HepG2 (cell line): ENCODE data around the gene IRF2. TPM values are rescaled to one million over a fixed set of nuclear protein-coding genes. Genes with fewer than 3 reads are reported as not detected.
A peak's percentile ranks its signal among the peaks of the same experiment; 100 is the strongest.

Experiments
- BHLHE40 ChIP-seq: IDR thresholded peaks from 2 replicates; pipeline ENCODE4 v1.6.1; 2011; ENCODE audit warnings: low read length, improper control_type of control experiment
- DR1 ChIP-seq: sonication (generic); formaldehyde crosslinking; IDR thresholded peaks from 2 replicates; pipeline ENCODE4 v1.8.0; 2021; ENCODE audit warnings: mild to moderate bottlenecking, missing genetic modification reagents, inconsistent platforms
- ETV5 ChIP-seq: IDR thresholded peaks from 2 replicates; pipeline ENCODE4 v1.6.1; 2018; ENCODE audit warnings: missing biosample characterization, missing genetic modification reagents, inconsistent platforms, borderline replicate concordance
- FOXJ3 ChIP-seq: sonication (generic); formaldehyde crosslinking; IDR thresholded peaks from 2 replicates; pipeline ENCODE4 v1.4.0; 2020; ENCODE audit warnings: missing genetic modification reagents, mild to moderate bottlenecking, borderline replicate concordance
- HNRNPUL1 ChIP-seq: fragments of 200-400 bp; formaldehyde crosslinking; IDR thresholded peaks from 2 replicates; pipeline ENCODE4 v1.6.1; 2017; ENCODE audit warnings: low read depth, mild to moderate bottlenecking, low read length, moderate library complexity
- KLF12 ChIP-seq: sonication (generic); formaldehyde crosslinking; IDR thresholded peaks from 2 replicates; pipeline ENCODE4 v1.4.0; 2020; ENCODE audit warnings: missing genetic modification reagents, borderline replicate concordance
- KLF16 ChIP-seq, 2 experiments: sonication (generic) in 1 of 2; formaldehyde crosslinking in 1 of 2; IDR thresholded peaks; 2 replicates each; pipeline versions ENCODE4 v1.6.1 to v1.8.0; 2016 to 2023; ENCODE audit warnings: missing genetic modification reagents in 2 of 2, missing compliant biosample characterization in 1 of 2
- MEIS2 ChIP-seq: sonication (generic); formaldehyde crosslinking; IDR thresholded peaks from 2 replicates; pipeline ENCODE4 v1.9.0; 2021; ENCODE audit warnings: mild to moderate bottlenecking, missing genetic modification reagents
- PPARG ChIP-seq: conservative IDR thresholded peaks from 2 replicates; pipeline ENCODE4 v1.6.1; 2016; ENCODE audit warnings: missing biosample characterization, missing genetic modification reagents
- RBFOX2 ChIP-seq: fragments of 200-400 bp; formaldehyde crosslinking; IDR thresholded peaks from 2 replicates; pipeline ENCODE4 v1.6.1; 2017; ENCODE audit warnings: low read depth, mild to moderate bottlenecking, low read length
- SIX1 ChIP-seq: sonication (generic); formaldehyde crosslinking; IDR thresholded peaks from 2 replicates; pipeline ENCODE4 v1.4.0; 2020; ENCODE audit warnings: missing genetic modification reagents, borderline replicate concordance
- SP140L ChIP-seq: sonication (generic); formaldehyde crosslinking; IDR thresholded peaks from 2 replicates; pipeline ENCODE4 v1.4.0; 2020; ENCODE audit warnings: missing genetic modification reagents, borderline replicate concordance
- ZC3H4 ChIP-seq: sonication (generic); formaldehyde crosslinking; IDR thresholded peaks from 2 replicates; pipeline ENCODE4 v1.4.0; 2020; ENCODE audit warnings: missing genetic modification reagents, borderline replicate concordance
- ZNF12 ChIP-seq: sonication (generic); formaldehyde crosslinking; IDR thresholded peaks from 2 replicates; pipeline ENCODE4 v1.5.0; 2020; ENCODE audit warnings: missing genetic modification reagents
- ZNF292 ChIP-seq: sonication (generic); formaldehyde crosslinking; IDR thresholded peaks from 2 replicates; pipeline ENCODE4 v1.8.1; 2022; ENCODE audit warnings: mild to moderate bottlenecking, low read depth, missing genetic modification reagents, borderline replicate concordance
- ZNF33A ChIP-seq: sonication (generic); formaldehyde crosslinking; IDR thresholded peaks from 2 replicates; pipeline ENCODE4 v1.5.1; 2020; ENCODE audit warnings: missing genetic modification reagents, mild to moderate bottlenecking, moderate library complexity, borderline replicate concordance
- ZNF546 ChIP-seq: sonication (generic); formaldehyde crosslinking; conservative IDR thresholded peaks from 2 replicates; pipeline ENCODE4 v1.8.1; 2023; ENCODE audit warnings: mild to moderate bottlenecking, missing genetic modification reagents
- ZNF547 ChIP-seq: sonication (generic); formaldehyde crosslinking; IDR thresholded peaks from 2 replicates; pipeline ENCODE4 v1.5.1; 2020; ENCODE audit warnings: mild to moderate bottlenecking, missing genetic modification reagents
- ZNF747 ChIP-seq: sonication (generic); formaldehyde crosslinking; IDR thresholded peaks from 2 replicates; pipeline ENCODE4 v1.8.1; 2023; ENCODE audit warnings: missing genetic modification reagents, mild to moderate bottlenecking, borderline replicate concordance
- ZNF776 ChIP-seq: sonication (generic); formaldehyde crosslinking; IDR thresholded peaks from 2 replicates; pipeline ENCODE4 v1.4.0; 2020; ENCODE audit warnings: mild to moderate bottlenecking, missing genetic modification reagents
- ZNF788 ChIP-seq: sonication (generic); formaldehyde crosslinking; IDR thresholded peaks from 2 replicates; pipeline ENCODE4 v1.5.0; 2020; ENCODE audit warnings: mild to moderate bottlenecking, missing genetic modification reagents, borderline replicate concordance
- polyA plus RNA-seq, 8 experiments: library from polyadenylated mRNA; depleted of rRNA in 3 of 8; stranded (reverse) in 7 of 8; unstranded in 1 of 8; fragments of >200 nt; fragmentation: Illumina TruSeq in 4 of 8; extraction: Trizol in 4 of 8; gene quantifications; 2 replicates each; pipeline versions ENCODE4 v1.2.1 to v1.2.3, GENCODE V29; 2011 to 2016; ENCODE audit warnings: low read depth in 4 of 8, missing spikeins in 1 of 8, mixed read lengths in 1 of 8; ENCODE audit not compliant: insufficient read depth in 1 of 8
- total RNA-seq, 5 experiments: library from RNA; depleted of rRNA; stranded (reverse); fragments of >200 nt; fragmentation: Illumina TruSeq; extraction: Trizol; gene quantifications; 2 replicates each; pipeline ENCODE4 v1.2.3, GENCODE V29; 2016; ENCODE audit warnings: low read depth in 1 of 5
- TF ChIP-seq, protein P1 (sequence below): sonication (generic); formaldehyde crosslinking; conservative IDR thresholded peaks from 2 replicates; pipeline ENCODE4 v1.4.0; 2020; ENCODE audit warnings: mild to moderate bottlenecking, missing genetic modification reagents, moderate library complexity
- TF ChIP-seq, protein P2 (sequence below): IDR thresholded peaks from 2 replicates; pipeline ENCODE4 v1.6.1; 2018; ENCODE audit warnings: missing genetic modification reagents
- TF ChIP-seq, protein P3 (sequence below): sonication (generic); formaldehyde crosslinking; IDR thresholded peaks from 2 replicates; pipeline ENCODE4 v1.4.0; 2020; ENCODE audit warnings: missing genetic modification reagents

Gene IRF2
- total and polyA plus RNA-seq, 2 of the 13 experiments (the other 11 are each of a cell fraction or from before 2014, with no cell fraction given) = 15.5 to 28.8 TPM

DNA sequence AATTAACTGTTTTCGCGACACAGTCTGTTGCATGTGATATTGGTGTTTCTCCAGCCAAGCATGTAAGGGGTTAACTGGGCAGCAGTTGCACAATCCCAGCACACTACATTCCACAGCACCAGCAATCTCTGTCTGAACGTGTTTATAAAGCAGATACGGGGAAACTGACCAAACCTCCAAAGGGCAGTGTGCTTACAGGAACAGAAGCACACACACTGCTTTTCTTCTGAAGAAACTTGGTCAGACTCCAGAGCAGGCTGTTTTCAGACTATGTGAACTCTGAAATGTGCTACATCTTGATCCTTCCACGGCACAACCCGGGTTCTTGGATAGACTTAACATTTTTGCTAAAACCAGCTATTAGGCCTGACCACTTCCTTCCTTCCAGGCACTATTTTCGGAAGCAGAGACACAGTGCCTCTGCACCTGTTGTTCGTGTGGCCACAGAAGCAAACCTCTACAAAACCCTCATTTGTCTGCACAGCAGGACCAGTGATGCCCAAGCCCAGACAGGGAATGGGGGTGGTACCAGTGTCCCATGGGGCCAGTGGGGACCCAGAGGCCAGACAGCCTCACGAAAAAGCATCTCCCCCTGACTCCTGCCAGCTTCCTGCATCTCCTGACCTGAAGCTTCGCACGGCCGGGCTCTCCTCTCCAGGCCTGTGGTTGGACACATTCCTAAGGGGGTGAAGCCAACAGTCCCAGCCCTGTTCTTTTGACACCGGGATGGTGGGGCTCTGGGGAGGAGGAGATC is 90.1 kb downstream of the IRF2 start (continued):
- TF ChIP-seq KLF12 (CRISPR knock-in tag) (peak; percentile 29; the same call in 1 of the 2 replicates), MEIS2 (CRISPR knock-in tag) (peak; percentile 50; the same call in 1 of the 2 replicates), FOXJ3 (CRISPR knock-in tag) (peak; percentile 89), ZNF788 (CRISPR knock-in tag) (peak; percentile 49; the same call in 1 of the 2 replicates), ZNF747 (CRISPR knock-in tag) (0 out of 2 replicates have a peak, but pooled peaks have one; percentile 17), HNRNPUL1 (no peak), SIX1 (CRISPR knock-in tag) (peak; percentile 52; the same call in 1 of the 2 replicates), ZNF33A (CRISPR knock-in tag) (no peak), KLF16 (CRISPR knock-in tag; IDR thresholded peaks at IDR 0.05) (0 out of 4 replicates have a peak, but pooled peaks of 1 of the 2 experiments have one; percentile 59), ZNF292 (peak; percentile 86; the same call in 1 of the 2 replicates), SP140L (no peak), RBFOX2 (peak; percentile 47), ZNF776 (no peak), DR1 (CRISPR knock-in tag) (peak; percentile 34; the same call in 1 of the 2 replicates), ZC3H4 (CRISPR knock-in tag) (no peak), ETV5 (CRISPR knock-in tag) (no peak; the same call in 1 of the 2 replicates), ZNF547 (CRISPR knock-in tag) (peak; percentile 63), ZNF546 (CRISPR knock-in tag) (no peak), ZNF12 (peak; percentile 35; the same call in 1 of the 2 replicates), BHLHE40 (peak; percentile 70), PPARG (CRISPR knock-in tag) (peak; percentile 47; the same call in 1 of the 2 replicates)
- TF ChIP-seq, protein P1, sequence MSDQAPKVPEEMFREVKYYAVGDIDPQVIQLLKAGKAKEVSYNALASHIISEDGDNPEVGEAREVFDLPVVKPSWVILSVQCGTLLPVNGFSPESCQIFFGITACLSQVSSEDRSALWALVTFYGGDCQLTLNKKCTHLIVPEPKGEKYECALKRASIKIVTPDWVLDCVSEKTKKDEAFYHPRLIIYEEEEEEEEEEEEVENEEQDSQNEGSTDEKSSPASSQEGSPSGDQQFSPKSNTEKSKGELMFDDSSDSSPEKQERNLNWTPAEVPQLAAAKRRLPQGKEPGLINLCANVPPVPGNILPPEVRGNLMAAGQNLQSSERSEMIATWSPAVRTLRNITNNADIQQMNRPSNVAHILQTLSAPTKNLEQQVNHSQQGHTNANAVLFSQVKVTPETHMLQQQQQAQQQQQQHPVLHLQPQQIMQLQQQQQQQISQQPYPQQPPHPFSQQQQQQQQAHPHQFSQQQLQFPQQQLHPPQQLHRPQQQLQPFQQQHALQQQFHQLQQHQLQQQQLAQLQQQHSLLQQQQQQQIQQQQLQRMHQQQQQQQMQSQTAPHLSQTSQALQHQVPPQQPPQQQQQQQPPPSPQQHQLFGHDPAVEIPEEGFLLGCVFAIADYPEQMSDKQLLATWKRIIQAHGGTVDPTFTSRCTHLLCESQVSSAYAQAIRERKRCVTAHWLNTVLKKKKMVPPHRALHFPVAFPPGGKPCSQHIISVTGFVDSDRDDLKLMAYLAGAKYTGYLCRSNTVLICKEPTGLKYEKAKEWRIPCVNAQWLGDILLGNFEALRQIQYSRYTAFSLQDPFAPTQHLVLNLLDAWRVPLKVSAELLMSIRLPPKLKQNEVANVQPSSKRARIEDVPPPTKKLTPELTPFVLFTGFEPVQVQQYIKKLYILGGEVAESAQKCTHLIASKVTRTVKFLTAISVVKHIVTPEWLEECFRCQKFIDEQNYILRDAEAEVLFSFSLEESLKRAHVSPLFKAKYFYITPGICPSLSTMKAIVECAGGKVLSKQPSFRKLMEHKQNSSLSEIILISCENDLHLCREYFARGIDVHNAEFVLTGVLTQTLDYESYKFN (CRISPR knock-in tag) = peak; percentile 73
- TF ChIP-seq, protein P2, sequence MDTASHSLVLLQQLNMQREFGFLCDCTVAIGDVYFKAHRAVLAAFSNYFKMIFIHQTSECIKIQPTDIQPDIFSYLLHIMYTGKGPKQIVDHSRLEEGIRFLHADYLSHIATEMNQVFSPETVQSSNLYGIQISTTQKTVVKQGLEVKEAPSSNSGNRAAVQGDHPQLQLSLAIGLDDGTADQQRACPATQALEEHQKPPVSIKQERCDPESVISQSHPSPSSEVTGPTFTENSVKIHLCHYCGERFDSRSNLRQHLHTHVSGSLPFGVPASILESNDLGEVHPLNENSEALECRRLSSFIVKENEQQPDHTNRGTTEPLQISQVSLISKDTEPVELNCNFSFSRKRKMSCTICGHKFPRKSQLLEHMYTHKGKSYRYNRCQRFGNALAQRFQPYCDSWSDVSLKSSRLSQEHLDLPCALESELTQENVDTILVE (CRISPR knock-in tag) = peak; percentile 41; the same call in 1 of the 2 replicates
- TF ChIP-seq, protein P3, sequence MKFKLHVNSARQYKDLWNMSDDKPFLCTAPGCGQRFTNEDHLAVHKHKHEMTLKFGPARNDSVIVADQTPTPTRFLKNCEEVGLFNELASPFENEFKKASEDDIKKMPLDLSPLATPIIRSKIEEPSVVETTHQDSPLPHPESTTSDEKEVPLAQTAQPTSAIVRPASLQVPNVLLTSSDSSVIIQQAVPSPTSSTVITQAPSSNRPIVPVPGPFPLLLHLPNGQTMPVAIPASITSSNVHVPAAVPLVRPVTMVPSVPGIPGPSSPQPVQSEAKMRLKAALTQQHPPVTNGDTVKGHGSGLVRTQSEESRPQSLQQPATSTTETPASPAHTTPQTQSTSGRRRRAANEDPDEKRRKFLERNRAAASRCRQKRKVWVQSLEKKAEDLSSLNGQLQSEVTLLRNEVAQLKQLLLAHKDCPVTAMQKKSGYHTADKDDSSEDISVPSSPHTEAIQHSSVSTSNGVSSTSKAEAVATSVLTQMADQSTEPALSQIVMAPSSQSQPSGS = no peak; the same call in 1 of the 2 replicates
